DMS153 (cell line): ENCODE results near the gene PGAM5.
"Not testable (repeated sequence)": the region's sequence is repeated elsewhere in the genome, so short reads cannot be mapped to it uniquely, and the experiment has no call there.

Source experiments
- DNase-seq: peaks from one replicate; lab custom pipeline; 2025; lab: John Stamatoyannopoulos, UW

PGAM5 gene

GRCh38 chr12:132689227-132689626 is 21.4 kb upstream of the PGAM5 start:
- DNase-seq: no peak

GRCh38 chr12:132690112-132690511 is 20.5 kb upstream of the PGAM5 start:
- no peak for DNase-seq

GRCh38 chr12:132692030-132692429 is 18.6 kb upstream of the PGAM5 start:
- not testable (repeated sequence) for DNase-seq

GRCh38 chr12:132694888-132695287 is 15.8 kb upstream of the PGAM5 start:
- not testable (repeated sequence) for DNase-seq

GRCh38 chr12:132695431-132695830 is 15.2 kb upstream of the PGAM5 start:
- DNase-seq: no peak

GRCh38 chr12:132698341-132698740 is 12.3 kb upstream of the PGAM5 start:
- DNase-seq: no peak

GRCh38 chr12:132700212-132700822 is 10.3 kb upstream of the PGAM5 start:
- no peak for DNase-seq

- no peak for DNase-seq
Measured at GRCh38 chr12:132702640-132703039, 8.0 kb upstream of the PGAM5 start.

GRCh38 chr12:132703641-132704040 is 7.0 kb upstream of the PGAM5 start:
- no peak for DNase-seq

- no peak for DNase-seq
Measured at GRCh38 chr12:132707241-132707640, 3.4 kb upstream of the PGAM5 start.

GRCh38 chr12:132708150-132708549 is 2.5 kb upstream of the PGAM5 start:
- no peak for DNase-seq

- DNase-seq: no peak
Measured at GRCh38 chr12:132710043-132710404, 618 bp upstream of the PGAM5 start.

- no peak for DNase-seq
Measured at GRCh38 chr12:132711080-132711843, 620 bp downstream of the PGAM5 start.

GRCh38 chr12:132713123-132713522 is 2.5 kb downstream of the PGAM5 start:
- no peak for DNase-seq

- DNase-seq: no peak
Measured at GRCh38 chr12:132715874-132716273, 5.2 kb downstream of the PGAM5 start.

GRCh38 chr12:132716356-132716755 is 5.7 kb downstream of the PGAM5 start:
- DNase-seq: no peak

- DNase-seq: no peak
Measured at GRCh38 chr12:132717011-132717410, 6.4 kb downstream of the PGAM5 start.

- DNase-seq: no peak
Measured at GRCh38 chr12:132717531-132718387, 7.1 kb downstream of the PGAM5 start.

GRCh38 chr12:132718644-132719043 is 8.0 kb downstream of the PGAM5 start:
- DNase-seq: no peak

GRCh38 chr12:132719141-132719953 is 8.7 kb downstream of the PGAM5 start:
- no peak for DNase-seq

GRCh38 chr12:132719954-132720324 is 9.3 kb downstream of the PGAM5 start:
- no peak for DNase-seq
